GDM1 (cell line): ENCODE measurements around the gene SDK2.
"Not testable (repeated sequence)": the region's sequence is repeated elsewhere in the genome, so short reads cannot be mapped to it uniquely, and the experiment has no call there.

Experiments used
- DNase-seq: peaks from one replicate; lab custom pipeline; 2025; lab: John Stamatoyannopoulos, UW

The SDK2 gene

GRCh38 chr17:73316919-73317505 is 327.2 kb downstream of the SDK2 start:
- DNase-seq, result no peak

- no peak for DNase-seq
Observed at GRCh38 chr17:73315471-73315870, 328.8 kb downstream of the SDK2 start.

- no peak for DNase-seq
Observed at GRCh38 chr17:73313526-73314127, 330.6 kb downstream of the SDK2 start.

- not testable (repeated sequence) for DNase-seq
Observed at GRCh38 chr17:73312887-73313286, 331.4 kb downstream of the SDK2 start.

GRCh38 chr17:73311781-73312641 is 332.2 kb downstream of the SDK2 start, which contains the start of gene CDC42EP4:
TSS of gene CDC42EP4 (minus strand) at chr17:73312001. CDS start at chr17:73286500, 25,501 bp downstream.
- DNase-seq, result peak; percentile 79

- no peak for DNase-seq
Observed at GRCh38 chr17:73311428-73311780, 332.8 kb downstream of the SDK2 start.

GRCh38 chr17:73309727-73310596 is 334.3 kb downstream of the SDK2 start:
- no peak for DNase-seq

GRCh38 chr17:73308959-73309358 is 335.3 kb downstream of the SDK2 start:
- not testable (repeated sequence) for DNase-seq

GRCh38 chr17:73308017-73308823 is 336.0 kb downstream of the SDK2 start:
- DNase-seq, result no peak

GRCh38 chr17:73307130-73307529 is 337.1 kb downstream of the SDK2 start:
- DNase-seq, result no peak

- no peak for DNase-seq
Observed at GRCh38 chr17:73305845-73306836, 338.1 kb downstream of the SDK2 start.

- no peak for DNase-seq
Observed at GRCh38 chr17:73304971-73305812, 339.1 kb downstream of the SDK2 start.

- no peak for DNase-seq
Observed at GRCh38 chr17:73304438-73304837, 339.8 kb downstream of the SDK2 start.

GRCh38 chr17:73302189-73302588 is 342.1 kb downstream of the SDK2 start:
- no peak for DNase-seq

- DNase-seq, result no peak
Observed at GRCh38 chr17:73301369-73301768, 342.9 kb downstream of the SDK2 start.

- no peak for DNase-seq
Observed at GRCh38 chr17:73300392-73300791, 343.9 kb downstream of the SDK2 start.

- no peak for DNase-seq
Observed at GRCh38 chr17:73297934-73298861, 346.0 kb downstream of the SDK2 start.

GRCh38 chr17:73293480-73293911 is 350.7 kb downstream of the SDK2 start:
- DNase-seq, result no peak
